GM23248 (cell line): Measurements from ENCODE around the gene PTX4. TPM values are rescaled to one million over a fixed set of nuclear protein-coding genes. Genes with fewer than 3 reads are reported as not detected.

Source experiments
- DNase-seq: peaks from one replicate; pipeline ENCODE4 v3.0.0-alpha.2; 2015
- H2AFZ ChIP-seq: fragments of 200-600 bp; sonication (generic); 2 replicates; pipeline ENCODE4 v1.6.1; 2016; ENCODE audit warnings: antibody characterized with exemption
- H3F3A ChIP-seq: fragments of 200-600 bp; sonication (generic); 2 replicates; pipeline ENCODE4 v1.6.1; 2016; ENCODE audit warnings: mild to moderate bottlenecking, antibody characterized with exemption, mixed run types; ENCODE audit not compliant: insufficient read depth
- H3K27ac ChIP-seq: fragments of 200-600 bp; sonication (generic); 2 replicates; pipeline ENCODE4 v1.5.1; 2016; ENCODE audit warnings: mild to moderate bottlenecking
- H3K27me3 ChIP-seq: fragments of 200-600 bp; sonication (generic); replicated peaks from 2 replicates; pipeline ENCODE4 v1.6.1; 2016; ENCODE audit warnings: mild to moderate bottlenecking; ENCODE audit not compliant: insufficient read depth
- H3K36me3 ChIP-seq: fragments of 200-600 bp; sonication (generic); 2 replicates; pipeline ENCODE4 v1.6.1; 2016; ENCODE audit warnings: low read depth, mild to moderate bottlenecking
- H3K4me1 ChIP-seq: fragments of 200-600 bp; sonication (generic); 2 replicates; pipeline ENCODE4 v1.6.1; 2016; ENCODE audit warnings: mild to moderate bottlenecking; ENCODE audit not compliant: insufficient read depth
- H3K4me2 ChIP-seq: fragments of 200-600 bp; sonication (generic); one replicate; pipeline ENCODE4 v1.6.1; 2016; ENCODE audit warnings: mild to moderate bottlenecking; ENCODE audit not compliant: unreplicated experiment
- H3K4me3 ChIP-seq: fragments of 200-600 bp; sonication (generic); 2 replicates; pipeline ENCODE4 v1.5.1; 2016; ENCODE audit warnings: mild to moderate bottlenecking
- H3K79me2 ChIP-seq: fragments of 200-600 bp; sonication (generic); 2 replicates; pipeline ENCODE4 v1.6.1; 2016; ENCODE audit warnings: mild to moderate bottlenecking; ENCODE audit not compliant: insufficient read depth
- H3K9ac ChIP-seq: fragments of 200-600 bp; sonication (generic); 2 replicates; pipeline ENCODE4 v1.6.1; 2016; ENCODE audit warnings: mild to moderate bottlenecking
- H3K9me2 ChIP-seq: fragments of 200-600 bp; sonication (generic); 2 replicates; pipeline ENCODE4 v1.6.1; 2016; ENCODE audit warnings: mixed run types, mild to moderate bottlenecking, moderate library complexity; ENCODE audit not compliant: insufficient read depth
- H3K9me3 ChIP-seq: fragments of 200-600 bp; sonication (generic); one replicate; pipeline ENCODE4 v1.6.1; 2017; ENCODE audit warnings: low read depth
- H4K20me1 ChIP-seq: fragments of 200-600 bp; sonication (generic); 2 replicates; pipeline ENCODE4 v1.6.0; 2016; ENCODE audit not compliant: insufficient read depth
- EZH2 ChIP-seq: fragments of 200-600 bp; sonication (generic); IDR thresholded peaks from 2 replicates; pipeline ENCODE4 v1.6.1; 2018; ENCODE audit warnings: antibody characterized with exemption, mild to moderate bottlenecking; ENCODE audit not compliant: insufficient read depth, poor library complexity, severe bottlenecking
- EZH2phosphoT487 ChIP-seq: fragments of 200-600 bp; sonication (generic); IDR thresholded peaks from 2 replicates; pipeline ENCODE4 v1.6.1; 2018; ENCODE audit warnings: antibody characterized with exemption, moderate library complexity, mild to moderate bottlenecking, low read depth; ENCODE audit not compliant: insufficient read depth
- WGBS, 2 experiments: methylation state at CpG; one replicate each; pipeline ENCODE4 v1.1.6; 2015 to 2017; ENCODE audit warnings: low lambda C conversion rate in 2 of 2, low coverage in 1 of 2; ENCODE audit errors: missing lambda C conversion rate in 2 of 2; 5-methylcytosine and 5-hydroxymethylcytosine counted together
- in situ Hi-C: fragments of 300-500 bp; cut with MboI; formaldehyde crosslinking; loops from 2 replicates; pipeline ENCODE4 v1.15.0; 2020
- polyA plus RNA-seq: library from polyadenylated mRNA; unstranded; fragments of >200 nt; fragmentation: Nextera tagmentation; extraction: Ambion mirVana; gene quantifications from 2 replicates; pipeline ENCODE4 v1.2.1, GENCODE V29; 2016
- total RNA-seq: library from RNA; depleted of rRNA; stranded (reverse); fragments of >200 nt; shearing (Covaris generic); gene quantifications from 2 replicates; pipeline ENCODE4 v1.2.3, GENCODE V29; 2014

The PTX4 gene
- total and polyA plus RNA-seq, 2 experiments from 2014 or later = not detected

DNA sequence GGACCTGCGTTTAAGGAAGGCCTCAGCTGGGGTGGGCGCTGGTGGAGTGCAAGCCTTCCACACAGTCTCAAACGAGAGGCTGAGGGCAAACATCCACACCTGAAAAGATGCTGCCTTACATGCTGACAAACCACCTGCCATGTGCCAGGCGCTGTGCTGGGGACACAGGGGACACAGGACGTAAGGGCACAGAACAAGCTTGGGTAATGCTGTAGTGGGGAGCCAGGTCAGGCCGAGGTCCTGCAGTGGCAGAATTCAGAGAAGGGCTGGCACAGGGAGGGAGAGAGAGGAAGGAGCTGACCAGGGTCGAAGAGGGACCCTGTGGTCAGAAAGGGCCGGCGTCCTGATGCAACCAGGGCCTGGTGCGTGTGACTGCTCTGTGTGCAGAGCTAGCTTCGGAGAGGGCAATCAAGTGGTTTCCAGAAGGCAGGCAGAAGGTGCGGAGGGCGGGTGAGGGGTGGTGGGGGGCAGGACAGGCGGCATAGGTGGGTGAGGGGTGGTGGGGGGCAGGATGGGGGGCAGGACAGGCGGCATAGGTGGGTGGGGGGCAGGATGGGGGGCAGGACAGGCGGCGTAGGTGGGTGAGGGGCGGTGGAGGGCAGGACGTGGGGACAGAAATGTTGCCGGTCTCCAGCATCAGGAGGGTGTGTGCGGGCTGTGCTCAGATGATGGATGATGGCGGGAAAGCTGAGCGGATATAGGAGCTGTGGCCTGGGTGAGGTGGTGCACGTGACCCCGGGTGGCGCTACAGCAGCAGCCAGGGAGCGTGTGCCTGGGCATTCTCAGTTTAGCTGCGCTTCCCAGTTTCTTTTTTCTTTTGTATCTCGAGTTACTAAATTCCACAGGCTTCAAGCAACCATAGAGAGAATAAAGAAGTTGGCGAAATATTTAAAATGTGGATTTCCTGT lies 23.2 kb upstream of the PTX4 start:
- Histone ChIP-seq H3K36me3 (no peaks in the 10 kb centered on the region), H3K27me3 (no peaks in the 10 kb centered on the region), H3K4me2 (no peak overlapping the region), H4K20me1 (no peaks in the 10 kb centered on the region), H3K27ac (no peak overlapping the region), H2AFZ (no peak overlapping the region), H3K4me1 (no peaks in the 10 kb centered on the region), H3K9me3 (no peaks in the 10 kb centered on the region), H3K9ac (no peak overlapping the region), H3K79me2 (no peaks in the 10 kb centered on the region), H3F3A (no peaks in the 10 kb centered on the region), H3K9me2 (no peaks in the 10 kb centered on the region), H3K4me3 (no peak overlapping the region)
- DNase-seq = no peak
- 91% methylated on average over 19 to 30 of the region's 30 CpGs for WGBS, 2 experiments
- no peak for TF ChIP-seq EZH2
- in situ Hi-C loops = no loop called here

GRCh38 chr16:1510941-1511351 lies 22.2 kb upstream of the PTX4 start:
- WGBS, 2 experiments = 89 to 90% methylated on average over 26 of the region's 26 CpGs
- no peak overlapping the region for H3K4me3 ChIP-seq
- no peaks in the 10 kb centered on the region for H3K79me2 ChIP-seq
- no peak overlapping the region for H3K27ac ChIP-seq
- no peaks in the 10 kb centered on the region for H3K9me2 ChIP-seq
- H4K20me1 ChIP-seq = no peaks in the 10 kb centered on the region
- in situ Hi-C loops = no loop called here
- no peak for TF ChIP-seq EZH2
- TF ChIP-seq EZH2phosphoT487 = no peak
- H3K27me3 ChIP-seq = no peaks in the 10 kb centered on the region
- no peaks in the 10 kb centered on the region for H3K4me1 ChIP-seq
- no peaks in the 10 kb centered on the region for H3F3A ChIP-seq
- H3K36me3 ChIP-seq = no peaks in the 10 kb centered on the region
- no peak overlapping the region for H3K4me2 ChIP-seq
- H2AFZ ChIP-seq = no peak overlapping the region
- no peak overlapping the region for H3K9ac ChIP-seq
- no peak for DNase-seq
- H3K9me3 ChIP-seq = no peaks in the 10 kb centered on the region

DNA sequence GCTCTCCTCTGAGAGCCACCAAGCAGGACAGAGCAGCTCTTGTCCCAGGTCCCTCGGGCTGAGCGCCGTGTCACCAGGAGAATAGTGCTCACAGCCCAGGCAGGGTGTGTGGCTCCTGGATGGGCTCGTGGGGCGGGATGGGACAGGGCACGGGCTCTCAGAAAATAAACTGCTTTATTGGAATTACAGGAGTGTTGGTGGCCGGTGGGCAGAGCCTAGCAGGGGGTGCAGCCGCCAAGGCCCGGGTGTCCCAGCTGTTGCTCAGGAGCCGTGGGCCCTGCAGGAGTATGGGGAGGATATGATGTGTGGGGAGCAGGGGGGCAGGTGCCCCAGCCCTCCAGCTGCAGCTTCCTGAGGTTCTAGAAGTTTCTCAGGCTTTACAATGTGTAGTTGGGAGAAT lies 21.5 kb upstream of the PTX4 start:
- Histone ChIP-seq H3K36me3 (no peaks in the 10 kb centered on the region), H4K20me1 (no peaks in the 10 kb centered on the region), H3K4me1 (no peaks in the 10 kb centered on the region), H3K79me2 (no peaks in the 10 kb centered on the region), H3K9me3 (no peaks in the 10 kb centered on the region), H3K27ac (no peak overlapping the region), H2AFZ (no peak overlapping the region), H3K27me3 (no peaks in the 10 kb centered on the region), H3K4me3 (no peak overlapping the region), H3F3A (no peaks in the 10 kb centered on the region), H3K9ac (no peak overlapping the region), H3K4me2 (no peak overlapping the region), H3K9me2 (no peaks in the 10 kb centered on the region)
- WGBS, 2 experiments = 80 to 82% methylated on average over 9 to 10 of the region's 10 CpGs
- in situ Hi-C loops = no loop called here
- no peak for DNase-seq
- TF ChIP-seq EZH2 (no peak), EZH2phosphoT487 (no peak)

GRCh38 chr16:1509307-1510221 lies 20.8 kb upstream of the PTX4 start:
- DNase-seq = no peak

More at GRCh38 chr16:1509307-1510221, 20.8 kb upstream of the PTX4 start:
- H3K9ac ChIP-seq = no peak overlapping the region
- H3F3A ChIP-seq = no peaks in the 10 kb centered on the region
- no peak overlapping the region for H3K4me3 ChIP-seq
- H2AFZ ChIP-seq = no peak overlapping the region
- TF ChIP-seq EZH2phosphoT487 = no peak
- TF ChIP-seq EZH2 = no peak
- H3K36me3 ChIP-seq = no peaks in the 10 kb centered on the region
- in situ Hi-C loops = no loop called here
- no peaks in the 10 kb centered on the region for H3K9me3 ChIP-seq
- no peak overlapping the region for H3K27ac ChIP-seq
- H3K9me2 ChIP-seq = no peaks in the 10 kb centered on the region
- 90 to 92% methylated on average over 37 to 44 of the region's 44 CpGs for WGBS, 2 experiments
- H3K27me3 ChIP-seq = no peaks in the 10 kb centered on the region
- no peaks in the 10 kb centered on the region for H4K20me1 ChIP-seq
- no peak overlapping the region for H3K4me2 ChIP-seq
- no peaks in the 10 kb centered on the region for H3K4me1 ChIP-seq
- H3K79me2 ChIP-seq = no peaks in the 10 kb centered on the region
